OCI-LY3 (cell line): ENCODE measurements around the gene PTPRN2.

Experiments
- H2AFZ ChIP-seq: fragments of 200-600, 300-600 bp; shearing (Covaris generic); 2 replicates; pipeline ENCODE4 v1.6.0; 2014; ENCODE audit warnings: antibody characterized with exemption, low read depth, low read length
- H3K27ac ChIP-seq: fragments of 200-600, 300-600 bp; sonication (generic); 2 replicates; pipeline ENCODE4 v1.5.1; 2014; ENCODE audit warnings: mild to moderate bottlenecking, low read length, moderate library complexity, mixed read lengths
- H3K27me3 ChIP-seq: fragments of 200-600, 300-600 bp; sonication (generic); 2 replicates; pipeline ENCODE4 v1.6.1; 2014; ENCODE audit warnings: low read depth, low read length, mixed read lengths
- H3K36me3 ChIP-seq: fragments of 200-600, 300-600 bp; sonication (generic); replicated peaks from 2 replicates; pipeline ENCODE3; 2014; ENCODE audit warnings: low read depth, low read length, mixed read lengths
- H3K4me1 ChIP-seq: fragments of 300-600, 200-600 bp; sonication (generic); 2 replicates; pipeline ENCODE4 v1.6.1; 2014; ENCODE audit warnings: low read length, mixed read lengths
- H3K4me2 ChIP-seq: fragments of 200-600, 300-600 bp; sonication (generic); 2 replicates; pipeline ENCODE4 v1.6.1; 2014; ENCODE audit warnings: low read length, mixed read lengths
- H3K4me3 ChIP-seq: fragments of 300-600, 200-600 bp; sonication (generic); 2 replicates; pipeline ENCODE4 v1.5.1; 2014; ENCODE audit warnings: antibody characterized with exemption, mild to moderate bottlenecking, low read length, moderate library complexity
- H3K79me2 ChIP-seq: fragments of 300-600, 200-600 bp; shearing (Covaris generic); 2 replicates; pipeline ENCODE4 v1.6.1; 2014; ENCODE audit warnings: mild to moderate bottlenecking, low read length, mixed read lengths
- H3K9ac ChIP-seq: fragments of 300-600, 200-600 bp; shearing (Covaris generic); 2 replicates; pipeline ENCODE4 v1.6.0; 2014; ENCODE audit warnings: mild to moderate bottlenecking, low read length, moderate library complexity
- H3K9me3 ChIP-seq: fragments of 200-600, 300-600 bp; shearing (Covaris generic); 2 replicates; pipeline ENCODE4 v1.6.1; 2014; ENCODE audit warnings: low read length, mixed read lengths; ENCODE audit not compliant: insufficient read depth
- H4K20me1 ChIP-seq: fragments of 200-600, 300-600 bp; sonication (generic); 2 replicates; pipeline ENCODE4 v1.6.1; 2016; ENCODE audit warnings: low read length, mixed read lengths; ENCODE audit not compliant: insufficient read depth
- EZH2phosphoT487 ChIP-seq: fragments of 200-600 bp; shearing (Covaris generic); IDR thresholded peaks from 2 replicates; pipeline ENCODE4 v1.6.1; 2018; ENCODE audit warnings: antibody characterized with exemption, mixed run types, low read depth
- TF ChIP-seq, protein P1 (sequence below): fragments of 200-600, 300-600 bp; sonication (generic); IDR thresholded peaks from 2 replicates; pipeline ENCODE4 v1.5.1; 2014; ENCODE audit warnings: antibody characterized with exemption, low read length, low read depth

The PTPRN2 gene

DNA sequence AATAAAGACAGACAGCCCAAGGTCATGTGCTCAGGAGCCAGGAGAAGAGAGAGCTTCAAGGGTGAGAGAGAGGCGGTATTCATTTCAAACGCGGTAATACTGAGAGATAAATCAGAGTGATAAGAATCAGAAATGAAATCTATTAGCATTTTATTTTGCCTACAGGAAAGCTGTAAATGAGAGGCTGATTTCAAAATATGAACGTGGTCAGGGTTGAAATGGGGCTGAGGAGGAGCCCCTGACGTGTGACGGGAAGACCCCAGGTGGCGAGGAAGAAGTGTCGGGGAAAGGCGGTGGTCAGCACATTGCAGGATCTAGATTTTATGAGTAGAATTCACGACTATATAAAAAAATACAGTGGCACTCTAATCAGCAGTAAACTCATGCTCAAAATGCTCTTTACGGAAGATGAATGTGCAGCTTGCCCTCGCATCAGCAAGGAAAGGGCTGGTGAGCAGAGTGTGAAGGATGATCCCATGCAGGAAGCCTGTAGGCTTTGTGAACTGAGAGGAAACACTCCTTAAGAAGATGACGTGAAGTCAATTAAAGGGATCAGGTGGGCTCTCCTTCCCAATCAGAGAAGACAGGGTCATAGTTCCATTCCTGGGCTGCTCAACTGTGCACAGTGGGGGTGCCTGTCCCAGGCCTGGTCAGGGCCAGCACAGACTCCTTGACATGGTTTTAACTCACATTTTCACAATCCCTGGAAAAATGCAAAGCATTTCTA is 360.2 kb downstream of the PTPRN2 start:
- no peaks in the 10 kb centered on the region for H3K36me3 ChIP-seq
- no peak overlapping the region for H3K4me2 ChIP-seq
- H3K27me3 ChIP-seq: no peaks in the 10 kb centered on the region
- no peak overlapping the region for H3K27ac ChIP-seq
- H3K79me2 ChIP-seq: no peaks in the 10 kb centered on the region
- no peaks in the 10 kb centered on the region for H4K20me1 ChIP-seq
- no peaks in the 10 kb centered on the region for H3K9me3 ChIP-seq
- no peak overlapping the region for H3K9ac ChIP-seq
- no peak overlapping the region for H3K4me3 ChIP-seq
- TF ChIP-seq EZH2phosphoT487: no peak
- TF ChIP-seq, protein P1, sequence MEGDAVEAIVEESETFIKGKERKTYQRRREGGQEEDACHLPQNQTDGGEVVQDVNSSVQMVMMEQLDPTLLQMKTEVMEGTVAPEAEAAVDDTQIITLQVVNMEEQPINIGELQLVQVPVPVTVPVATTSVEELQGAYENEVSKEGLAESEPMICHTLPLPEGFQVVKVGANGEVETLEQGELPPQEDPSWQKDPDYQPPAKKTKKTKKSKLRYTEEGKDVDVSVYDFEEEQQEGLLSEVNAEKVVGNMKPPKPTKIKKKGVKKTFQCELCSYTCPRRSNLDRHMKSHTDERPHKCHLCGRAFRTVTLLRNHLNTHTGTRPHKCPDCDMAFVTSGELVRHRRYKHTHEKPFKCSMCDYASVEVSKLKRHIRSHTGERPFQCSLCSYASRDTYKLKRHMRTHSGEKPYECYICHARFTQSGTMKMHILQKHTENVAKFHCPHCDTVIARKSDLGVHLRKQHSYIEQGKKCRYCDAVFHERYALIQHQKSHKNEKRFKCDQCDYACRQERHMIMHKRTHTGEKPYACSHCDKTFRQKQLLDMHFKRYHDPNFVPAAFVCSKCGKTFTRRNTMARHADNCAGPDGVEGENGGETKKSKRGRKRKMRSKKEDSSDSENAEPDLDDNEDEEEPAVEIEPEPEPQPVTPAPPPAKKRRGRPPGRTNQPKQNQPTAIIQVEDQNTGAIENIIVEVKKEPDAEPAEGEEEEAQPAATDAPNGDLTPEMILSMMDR: no peak
- H3K4me1 ChIP-seq: no peaks in the 10 kb centered on the region
- H2AFZ ChIP-seq: no peak overlapping the region

DNA sequence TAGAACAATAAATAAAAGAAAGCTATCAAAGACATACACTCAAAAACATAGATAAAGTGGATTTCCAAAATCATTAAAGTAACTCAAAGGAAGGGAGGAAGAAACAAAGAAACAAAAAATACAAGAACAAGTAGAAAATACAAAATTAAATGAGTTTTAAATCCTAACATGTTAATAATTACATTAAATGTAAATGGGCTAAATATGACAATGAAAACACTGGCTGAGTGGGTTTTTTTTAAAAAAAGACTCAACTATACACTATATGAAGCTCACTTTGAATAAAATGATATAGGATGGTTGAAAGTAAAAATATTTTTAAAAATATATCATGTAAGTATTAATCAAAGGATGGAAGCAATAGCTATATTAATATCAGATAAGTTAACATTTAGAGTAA is 371.4 kb downstream of the PTPRN2 start:
- Histone ChIP-seq H3K4me2 (no peak overlapping the region), H3K9ac (no peak overlapping the region), H2AFZ (no peak overlapping the region), H3K27ac (no peak overlapping the region), H3K79me2 (no peaks in the 10 kb centered on the region), H3K27me3 (no peaks in the 10 kb centered on the region), H3K4me1 (no peaks in the 10 kb centered on the region), H3K36me3 (no peaks in the 10 kb centered on the region), H3K4me3 (no peak overlapping the region), H4K20me1 (no peaks in the 10 kb centered on the region), H3K9me3 (no peaks in the 10 kb centered on the region)
- no peak for TF ChIP-seq EZH2phosphoT487
- TF ChIP-seq, protein P1: no peak

DNA sequence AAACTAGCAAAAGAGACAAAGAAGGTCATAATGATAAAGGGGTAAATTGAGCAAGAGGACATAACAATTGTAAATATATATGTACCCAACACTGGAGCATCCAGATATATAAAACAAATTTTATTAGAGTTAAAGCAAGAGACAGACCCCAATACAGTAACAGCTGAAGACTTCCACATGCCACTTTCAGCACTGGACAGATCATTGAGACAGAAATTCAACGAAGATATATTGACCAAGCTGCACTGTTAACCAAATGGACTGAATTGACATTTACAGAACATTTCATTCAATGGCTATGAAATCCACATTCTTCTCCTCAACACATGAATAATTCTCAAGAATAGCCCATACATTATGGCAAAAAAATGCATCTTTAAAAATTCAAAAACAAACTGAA is 378.2 kb downstream of the PTPRN2 start:
- no peaks in the 10 kb centered on the region for H3K79me2 ChIP-seq
- H3K4me3 ChIP-seq: no peak overlapping the region
- H3K36me3 ChIP-seq: no peaks in the 10 kb centered on the region
- no peaks in the 10 kb centered on the region for H4K20me1 ChIP-seq
- no peak overlapping the region for H3K9ac ChIP-seq
- H2AFZ ChIP-seq: no peak overlapping the region
- no peak overlapping the region for H3K27ac ChIP-seq
- no peaks in the 10 kb centered on the region for H3K9me3 ChIP-seq
- no peak for TF ChIP-seq EZH2phosphoT487
- TF ChIP-seq, protein P1: no peak
- H3K4me2 ChIP-seq: no peak overlapping the region
- H3K4me1 ChIP-seq: no peaks in the 10 kb centered on the region
- no peaks in the 10 kb centered on the region for H3K27me3 ChIP-seq

DNA sequence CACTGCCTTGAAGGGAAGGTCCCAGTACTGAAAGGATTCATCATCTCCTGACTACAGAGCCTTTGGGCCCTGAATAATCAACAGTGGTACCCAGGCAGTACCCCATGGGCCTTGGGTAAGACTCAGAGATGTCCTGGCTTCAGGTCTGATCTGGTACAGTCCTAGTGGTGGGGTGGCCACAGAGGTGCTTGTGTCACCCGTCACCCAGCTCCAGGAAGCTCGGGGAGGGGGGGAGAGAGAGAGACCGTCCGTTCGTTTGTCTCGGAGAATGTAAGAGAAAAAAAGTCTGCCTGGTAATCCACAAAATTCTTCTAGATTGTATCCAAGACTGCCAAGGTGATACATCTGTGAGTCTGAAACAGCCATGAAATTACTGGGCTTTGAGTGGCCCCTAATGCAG is 381.3 kb downstream of the PTPRN2 start:
- Histone ChIP-seq H4K20me1 (no peaks in the 10 kb centered on the region), H3K36me3 (no peaks in the 10 kb centered on the region), H3K9me3 (no peaks in the 10 kb centered on the region), H3K4me1 (no peaks in the 10 kb centered on the region), H3K27ac (no peak overlapping the region), H3K9ac (no peak overlapping the region), H3K79me2 (no peaks in the 10 kb centered on the region), H3K27me3 (no peaks in the 10 kb centered on the region), H3K4me2 (no peak overlapping the region), H2AFZ (no peak overlapping the region), H3K4me3 (no peak overlapping the region)
- TF ChIP-seq, protein P1: no peak
- TF ChIP-seq EZH2phosphoT487: no peak
